Erythroblast (primary cell): ENCODE results near the gene PDLIM5.

Source experiments
- GATA1 ChIP-seq: IDR thresholded peaks from 2 replicates; pipeline ENCODE4 v1.6.1; 2011; ENCODE audit warnings: low read depth, mild to moderate bottlenecking, control low read depth, low read length, moderate library complexity
- POLR2A ChIP-seq: IDR thresholded peaks from 2 replicates; pipeline ENCODE4 v1.6.1; 2011; ENCODE audit warnings: mild to moderate bottlenecking, low read length

GRCh38 chr4:94426783-94427182 is 25.0 kb upstream of the PDLIM5 start:
- TF ChIP-seq POLR2A (no peak), GATA1 (no peak)
